Stimulated activated CD4-positive, alpha-beta T cell treated with anti-CD3 and anti-CD28 coated beads, TNF-alpha, amount 100 ng/mL, for 48 hours (primary cell): Measurements from ENCODE around the gene SLC25A21.

ENCODE experiments used
- DNase-seq, 3 donors: peaks; one replicate each; pipeline ENCODE4 v3.0.0-alpha.2; 2020; ENCODE audit warnings: low read depth in 3 of 3

The SLC25A21 gene

DNA sequence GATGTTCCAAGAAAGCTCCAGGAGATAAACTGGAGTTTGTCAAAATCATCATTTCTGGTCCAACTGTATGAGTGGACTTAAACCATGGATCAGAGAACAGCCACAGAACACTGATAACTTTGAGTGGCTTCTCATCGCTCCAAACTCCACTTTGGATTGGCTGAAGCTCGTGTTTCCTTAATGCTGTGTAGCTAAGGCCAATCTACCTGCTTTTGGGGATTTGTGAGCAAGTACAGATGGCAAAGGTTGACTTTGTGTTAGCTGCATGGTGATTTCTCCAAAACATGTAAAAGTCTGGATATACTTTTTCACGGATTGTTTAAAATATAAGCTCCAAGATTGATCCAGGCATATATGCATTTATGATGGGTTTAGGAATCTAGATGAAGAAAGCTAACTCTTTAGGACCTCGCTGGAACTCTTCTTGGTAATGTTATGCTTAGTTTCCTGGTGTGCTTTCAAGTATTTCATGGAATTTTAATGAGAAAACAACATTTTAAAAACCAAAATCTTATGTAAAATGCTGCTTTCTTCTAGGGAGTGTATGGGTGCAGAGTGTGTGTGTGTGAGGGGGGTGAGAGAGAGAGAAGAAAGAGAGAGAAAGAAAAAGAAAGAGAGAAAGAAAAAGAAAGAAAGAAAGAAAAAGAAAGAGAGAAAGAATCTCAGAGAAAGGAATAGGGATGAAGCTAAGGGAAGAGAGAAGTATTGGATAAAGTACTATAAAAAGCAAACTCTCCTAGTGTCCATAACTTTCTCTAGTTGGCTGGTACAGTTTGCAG lies 522.3 kb downstream of the SLC25A21 start:
- no peak for DNase-seq

- DNase-seq: no peak
These were observed 524.3 kb downstream of the SLC25A21 start for GRCh38 chr14:36647824-36648753.

GRCh38 chr14:36647417-36647823 lies 525.0 kb downstream of the SLC25A21 start:
- no peak for DNase-seq

GRCh38 chr14:36646664-36647416 lies 525.6 kb downstream of the SLC25A21 start:
- no peak for DNase-seq

DNA sequence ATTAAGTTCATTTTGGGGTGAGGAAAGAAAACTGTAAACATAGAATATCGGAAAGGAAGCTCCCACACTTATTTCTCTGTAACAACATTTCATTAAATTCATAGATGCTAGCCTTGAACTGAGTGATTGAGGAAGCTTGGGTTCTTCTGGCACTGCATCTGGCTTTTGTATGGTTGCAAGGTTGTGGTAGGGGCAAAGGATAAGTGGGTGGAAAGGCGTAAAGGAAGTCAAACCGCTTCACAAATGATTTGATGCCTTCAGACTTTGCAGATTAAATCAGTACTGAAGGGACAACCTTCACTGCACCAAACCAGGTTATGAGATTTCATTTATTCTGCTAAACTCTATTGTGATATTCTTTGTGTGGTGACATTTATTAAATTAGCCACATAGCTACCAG lies 538.8 kb downstream of the SLC25A21 start:
- no peak for DNase-seq
